Urinary bladder (tissue), 4 donors: ENCODE data around the gene PLEK2. TPM values are rescaled to one million over a fixed set of nuclear protein-coding genes. Genes with fewer than 3 reads are reported as not detected.
"Not testable (repeated sequence)": the region's sequence is repeated elsewhere in the genome, so short reads cannot be mapped to it uniquely, and the experiment has no call there.

Experiments used
- DNase-seq: peaks from one replicate; pipeline ENCODE4 v3.0.0-alpha.2; 2015; ENCODE audit errors: extremely low spot score
- H3K27ac ChIP-seq: one replicate; pipeline ENCODE4 v1.5.1; 2013; ENCODE audit warnings: low read depth, mild to moderate bottlenecking, moderate library complexity
- H3K36me3 ChIP-seq: one replicate; pipeline ENCODE4 v1.6.1; 2013; ENCODE audit warnings: mild to moderate bottlenecking, moderate library complexity; ENCODE audit not compliant: insufficient read depth
- H3K4me1 ChIP-seq: one replicate; pipeline ENCODE4 v1.6.1; 2013; ENCODE audit warnings: mild to moderate bottlenecking, moderate library complexity; ENCODE audit not compliant: insufficient read depth
- H3K4me3 ChIP-seq: one replicate; pipeline ENCODE4 v1.5.1; 2013; ENCODE audit warnings: low read depth, low read length
- WGBS: extraction: QIAGEN DNeasy Blood & Tissue Kit; methylation state at CpG from one replicate; pipeline ENCODE4 v1.1.7; 2013; 5-methylcytosine and 5-hydroxymethylcytosine counted together
- polyA plus RNA-seq: library from polyadenylated mRNA; stranded (reverse); fragments of 200-250 nt; gene quantifications from one replicate; pipeline ENCODE4 v1.2.3, GENCODE V29; 2013
- total RNA-seq: library from RNA; depleted of rRNA; stranded (reverse); fragments of >200 nt; gene quantifications from one replicate; pipeline ENCODE4 v1.2.3, GENCODE V29; 2014
- donor health status: healthy with polysubstance abuse.
- donor health status: healthy.

The PLEK2 gene, protein sequence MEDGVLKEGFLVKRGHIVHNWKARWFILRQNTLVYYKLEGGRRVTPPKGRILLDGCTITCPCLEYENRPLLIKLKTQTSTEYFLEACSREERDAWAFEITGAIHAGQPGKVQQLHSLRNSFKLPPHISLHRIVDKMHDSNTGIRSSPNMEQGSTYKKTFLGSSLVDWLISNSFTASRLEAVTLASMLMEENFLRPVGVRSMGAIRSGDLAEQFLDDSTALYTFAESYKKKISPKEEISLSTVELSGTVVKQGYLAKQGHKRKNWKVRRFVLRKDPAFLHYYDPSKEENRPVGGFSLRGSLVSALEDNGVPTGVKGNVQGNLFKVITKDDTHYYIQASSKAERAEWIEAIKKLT
- total RNA-seq, result 4.0 TPM
- polyA plus RNA-seq, result 3.9 TPM

DNA sequence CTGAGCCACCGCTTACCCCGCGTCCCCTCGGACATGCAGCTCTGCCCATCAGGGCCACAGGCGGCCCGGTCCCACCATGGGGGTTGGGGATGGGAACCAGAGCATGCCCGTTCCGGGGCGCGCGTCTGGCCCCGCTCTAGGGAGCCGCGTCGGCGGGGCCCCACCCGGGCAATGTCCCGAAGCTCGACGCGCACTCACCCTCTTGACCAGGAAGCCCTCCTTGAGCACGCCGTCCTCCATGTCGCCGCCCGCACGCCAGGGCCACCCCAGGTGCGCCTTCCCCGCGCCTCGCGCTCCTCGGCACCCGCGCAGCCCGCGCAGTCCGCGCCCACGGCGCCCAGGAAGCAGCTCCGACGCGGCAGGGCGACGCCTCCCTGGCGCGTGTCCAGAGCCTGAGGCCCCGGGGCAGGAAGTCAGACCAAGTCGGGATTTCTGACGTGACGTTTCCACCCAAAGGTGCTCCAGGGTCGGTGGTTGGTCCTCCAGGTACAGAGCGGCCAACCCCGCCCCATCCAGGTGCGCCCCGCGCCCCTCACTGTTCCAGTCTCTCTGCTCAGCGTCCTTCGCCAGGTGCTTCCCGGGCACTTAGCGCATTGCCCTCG lies at the start of gene PLEK2:
Gene PLEK2, minus strand, starts transcription at position 346 of the 602 bp plus-strand sequence. Its CDS starts 106 bp downstream, at position 240.
- no peak for DNase-seq
- peaks cover 2% of the 10 kb centered on the region for H3K4me1 ChIP-seq
- 3% methylated on average over 63 of the region's 63 CpGs for WGBS
- H3K27ac ChIP-seq, result no peak within 1 kb of the TSS
- no peaks in the 10 kb centered on the region for H3K36me3 ChIP-seq
- H3K4me3 ChIP-seq, result peak within 1 kb of the TSS; percentile 28

GRCh38 chr14:67461341-67461985 lies 49.5 kb upstream of the PLEK2 start:
- Histone ChIP-seq H3K27ac (no peak overlapping the region), H3K4me1 (no peaks in the 10 kb centered on the region), H3K36me3 (no peaks in the 10 kb centered on the region), H3K4me3 (no peak overlapping the region)
- no peak for DNase-seq
- 66% methylated on average over 3 of the region's 3 CpGs for WGBS

DNA sequence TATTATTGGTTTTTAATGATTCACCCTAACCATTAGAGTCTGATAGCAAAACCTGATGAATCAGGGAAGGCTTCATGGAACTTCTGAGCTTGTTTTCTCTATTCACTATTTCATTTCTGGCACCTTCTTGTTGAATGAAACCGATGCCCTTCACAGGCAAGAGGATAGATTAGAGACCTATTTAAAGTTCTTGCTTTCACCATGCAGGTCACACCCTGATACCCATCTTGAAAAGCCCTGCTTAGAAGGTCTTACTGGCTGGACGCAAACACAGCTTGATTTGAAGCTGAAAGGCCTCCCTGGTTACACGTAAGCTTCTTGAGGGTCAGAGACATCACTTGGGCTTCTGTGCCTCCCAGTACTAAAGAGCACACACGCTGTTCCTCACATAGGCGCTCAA lies 47.4 kb upstream of the PLEK2 start:
- 83% methylated on average over 5 of the region's 5 CpGs for WGBS
- no peaks in the 10 kb centered on the region for H3K36me3 ChIP-seq
- no peak overlapping the region for H3K27ac ChIP-seq
- H3K4me1 ChIP-seq, result no peaks in the 10 kb centered on the region
- H3K4me3 ChIP-seq, result no peak overlapping the region
- no peak for DNase-seq

DNA sequence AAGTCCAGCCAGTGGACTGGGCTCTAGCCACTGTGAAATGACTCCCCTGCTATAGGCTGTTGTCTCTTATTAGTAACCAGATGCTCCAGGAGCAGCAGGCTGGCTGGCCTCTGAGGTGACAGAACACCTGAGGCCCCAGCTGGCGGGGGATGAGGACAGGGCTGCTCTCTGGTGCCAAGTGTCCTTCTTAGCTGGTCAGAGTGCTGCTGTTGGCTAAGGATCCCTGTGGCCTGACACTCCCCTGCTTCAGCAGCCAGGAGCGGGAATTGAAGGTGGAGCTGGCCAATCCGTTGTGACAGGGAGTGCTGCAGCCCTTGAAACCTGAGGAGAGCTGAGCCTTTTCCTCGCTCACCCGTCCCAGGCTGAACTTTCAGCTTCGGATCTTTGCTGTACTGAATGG lies 45.8 kb upstream of the PLEK2 start:
- 31% methylated on average over 6 of the region's 6 CpGs for WGBS
- DNase-seq, result no peak
- no peaks in the 10 kb centered on the region for H3K36me3 ChIP-seq
- H3K4me3 ChIP-seq, result no peak overlapping the region
- H3K4me1 ChIP-seq, result no peaks in the 10 kb centered on the region
- no peak overlapping the region for H3K27ac ChIP-seq

GRCh38 chr14:67456732-67457131 lies 44.8 kb upstream of the PLEK2 start:
- WGBS, result 93% methylated on average over 5 of the region's 5 CpGs
- Histone ChIP-seq H3K27ac (no peak overlapping the region), H3K4me1 (no peaks in the 10 kb centered on the region), H3K36me3 (no peaks in the 10 kb centered on the region), H3K4me3 (no peak overlapping the region)
- no peak for DNase-seq

- WGBS, result 83% methylated on average over 5 of the region's 5 CpGs
- Histone ChIP-seq H3K36me3 (no peaks in the 10 kb centered on the region), H3K27ac (no peak overlapping the region), H3K4me1 (no peaks in the 10 kb centered on the region), H3K4me3 (no peak overlapping the region)
- DNase-seq, result no peak
These were observed 41.8 kb upstream of the PLEK2 start for GRCh38 chr14:67453575-67454300.

GRCh38 chr14:67451667-67452066 lies 39.7 kb upstream of the PLEK2 start:
- not testable (repeated sequence) for H3K36me3 ChIP-seq, H3K4me1 ChIP-seq, H3K4me3 ChIP-seq, DNase-seq, H3K27ac ChIP-seq
- 86% methylated on average over 6 of the region's 6 CpGs for WGBS

DNA sequence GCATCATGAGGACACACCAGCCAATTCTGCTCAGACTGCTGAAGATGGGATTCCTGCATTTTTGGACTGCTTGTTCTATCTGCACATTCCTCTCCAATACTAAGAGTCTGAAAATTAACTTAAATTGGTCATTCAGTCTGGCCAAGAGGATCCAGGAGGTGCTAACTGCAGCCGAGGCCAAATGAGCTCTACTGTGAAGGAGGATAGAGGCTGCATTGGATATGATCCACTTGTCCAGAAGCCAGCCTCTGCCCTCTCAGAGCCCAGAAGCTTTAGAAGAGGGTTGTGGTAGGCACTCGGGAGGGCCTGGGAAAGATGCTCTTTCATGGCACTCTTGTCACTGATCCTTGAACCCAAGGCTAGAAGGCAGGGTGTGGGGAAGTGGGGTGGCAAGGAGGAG lies 37.1 kb upstream of the PLEK2 start:
- WGBS, result 85% methylated on average over 2 of the region's 2 CpGs

DNA sequence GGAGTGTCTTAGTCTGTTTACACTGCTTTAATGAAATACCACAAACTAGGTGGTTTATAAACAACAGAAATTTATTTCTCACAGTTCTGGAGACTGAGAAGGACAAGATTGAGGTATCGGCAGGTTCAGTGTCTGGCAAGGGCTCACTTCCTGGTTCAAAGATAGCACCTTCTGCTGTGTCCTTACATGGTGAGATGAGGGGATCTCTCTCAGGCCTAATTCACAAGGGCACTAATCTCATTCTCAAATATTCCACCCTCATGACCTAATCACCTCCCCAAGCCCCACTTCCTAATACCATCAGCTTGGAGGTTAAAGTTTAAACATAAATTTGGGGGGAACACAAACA lies 35.0 kb upstream of the PLEK2 start:
- Histone ChIP-seq H3K4me3 (no peak overlapping the region), H3K36me3 (no peaks in the 10 kb centered on the region), H3K4me1 (no peaks in the 10 kb centered on the region), H3K27ac (no peak overlapping the region)
- WGBS, result 53% methylated on average over 1 of the region's 1 CpG
- no peak for DNase-seq

More for the DNA sequence above, 37.1 kb upstream of the PLEK2 start:
- H3K4me1 ChIP-seq, result no peaks in the 10 kb centered on the region
- DNase-seq, result no peak
- no peak overlapping the region for H3K27ac ChIP-seq
- no peak overlapping the region for H3K4me3 ChIP-seq
- H3K36me3 ChIP-seq, result no peaks in the 10 kb centered on the region

DNA sequence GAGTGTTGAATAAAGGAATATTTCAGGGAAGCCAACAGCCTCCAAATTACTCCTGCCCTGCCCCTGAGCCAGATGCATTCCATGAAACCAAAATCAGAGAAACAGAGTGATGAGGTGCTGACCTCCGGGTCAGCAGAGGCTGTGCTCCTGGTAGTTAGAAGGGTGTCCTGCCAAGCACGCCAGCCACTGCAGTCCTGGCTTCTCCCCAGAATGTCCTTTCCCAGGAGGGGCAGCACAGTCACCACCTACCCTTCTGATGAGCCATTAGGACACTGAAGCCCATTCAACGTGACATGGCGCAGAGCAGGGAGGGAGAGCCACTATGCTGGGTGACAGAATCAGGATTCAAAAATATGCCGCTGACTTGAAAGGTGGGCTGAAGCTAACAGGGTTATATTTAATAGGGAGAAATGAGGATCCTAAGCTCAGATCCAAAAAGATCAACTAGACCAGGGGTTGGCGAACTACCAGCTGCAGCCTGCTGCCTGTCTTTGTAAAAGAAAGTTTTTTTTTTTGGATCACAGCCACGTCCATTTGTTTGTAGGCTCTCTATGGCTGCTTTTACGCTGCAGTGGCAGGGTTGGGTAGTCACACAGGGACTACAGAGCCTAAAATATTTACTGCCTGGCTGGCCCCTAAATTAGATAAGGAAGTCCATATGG lies 34.5 kb upstream of the PLEK2 start:
- Histone ChIP-seq H3K4me1 (no peaks in the 10 kb centered on the region), H3K4me3 (no peak overlapping the region), H3K27ac (no peak overlapping the region), H3K36me3 (no peaks in the 10 kb centered on the region)
- no peak for DNase-seq
- 46% methylated on average over 8 of the region's 8 CpGs for WGBS

DNA sequence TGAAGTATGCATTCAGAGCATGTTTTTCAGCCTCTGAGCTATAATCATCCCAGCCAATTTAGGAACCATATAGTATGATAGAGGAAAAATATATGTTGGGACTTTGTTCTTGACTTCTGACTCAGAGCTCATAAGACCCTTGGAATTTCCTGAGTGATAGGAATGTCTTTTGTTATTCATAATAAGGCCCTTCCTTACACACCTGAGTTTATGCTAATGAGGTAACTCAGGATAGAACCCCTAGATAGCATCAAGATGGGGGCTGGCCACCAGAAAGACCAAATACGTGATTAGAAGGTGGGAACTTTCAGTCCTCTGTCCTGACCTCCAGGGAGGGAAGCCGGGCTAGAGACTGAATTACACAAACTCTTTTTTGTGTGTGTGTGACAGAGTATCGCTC lies 32.4 kb upstream of the PLEK2 start:
- Histone ChIP-seq H3K4me1 (no peaks in the 10 kb centered on the region), H3K4me3 (no peak overlapping the region), H3K36me3 (no peaks in the 10 kb centered on the region), H3K27ac (no peak overlapping the region)
- no peak for DNase-seq
- 90% methylated on average over 3 of the region's 3 CpGs for WGBS

- DNase-seq, result no peak
- H3K36me3 ChIP-seq, result no peaks in the 10 kb centered on the region
- no peak overlapping the region for H3K27ac ChIP-seq
- 73% methylated on average over 8 of the region's 8 CpGs for WGBS
- no peaks in the 10 kb centered on the region for H3K4me1 ChIP-seq
- H3K4me3 ChIP-seq, result no peak overlapping the region
These were observed 30.4 kb upstream of the PLEK2 start for GRCh38 chr14:67442139-67442906.

DNA sequence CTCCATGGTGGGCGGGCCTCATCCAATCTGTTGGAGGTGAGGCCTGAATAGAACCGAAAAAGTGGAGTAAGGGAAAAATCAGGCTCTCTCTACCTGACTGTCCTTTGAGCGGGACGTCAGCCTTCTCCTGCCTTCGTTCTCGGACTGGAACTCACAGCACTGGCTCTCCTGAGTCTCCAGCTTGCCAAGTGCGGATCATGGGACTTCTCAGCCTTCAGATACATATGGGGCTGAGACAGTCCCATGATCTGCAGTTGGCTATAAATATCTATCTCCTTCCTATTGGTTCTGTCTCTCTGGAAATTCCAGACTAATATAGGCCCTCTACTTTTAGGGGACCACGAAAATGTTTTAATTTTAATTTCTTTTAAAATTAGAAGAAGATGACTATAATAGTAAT lies 29.7 kb upstream of the PLEK2 start:
- no peaks in the 10 kb centered on the region for H3K4me1 ChIP-seq
- H3K4me3 ChIP-seq, result no peak overlapping the region
- no peak overlapping the region for H3K27ac ChIP-seq
- WGBS, result 95% methylated on average over 8 of the region's 8 CpGs
- H3K36me3 ChIP-seq, result no peaks in the 10 kb centered on the region
- DNase-seq, result no peak
